Epidermal melanocyte (primary cell): Measurements from ENCODE around the gene GDF7.

Source experiments
- DNase-seq: peaks from one replicate; pipeline ENCODE4 v3.0.0; 2011; ENCODE audit warnings: low spot score; ENCODE audit not compliant: insufficient read length

GDF7 gene

GRCh38 chr2:20660506-20661420 lies 6.2 kb upstream of the GDF7 start:
- no peak for DNase-seq

DNA sequence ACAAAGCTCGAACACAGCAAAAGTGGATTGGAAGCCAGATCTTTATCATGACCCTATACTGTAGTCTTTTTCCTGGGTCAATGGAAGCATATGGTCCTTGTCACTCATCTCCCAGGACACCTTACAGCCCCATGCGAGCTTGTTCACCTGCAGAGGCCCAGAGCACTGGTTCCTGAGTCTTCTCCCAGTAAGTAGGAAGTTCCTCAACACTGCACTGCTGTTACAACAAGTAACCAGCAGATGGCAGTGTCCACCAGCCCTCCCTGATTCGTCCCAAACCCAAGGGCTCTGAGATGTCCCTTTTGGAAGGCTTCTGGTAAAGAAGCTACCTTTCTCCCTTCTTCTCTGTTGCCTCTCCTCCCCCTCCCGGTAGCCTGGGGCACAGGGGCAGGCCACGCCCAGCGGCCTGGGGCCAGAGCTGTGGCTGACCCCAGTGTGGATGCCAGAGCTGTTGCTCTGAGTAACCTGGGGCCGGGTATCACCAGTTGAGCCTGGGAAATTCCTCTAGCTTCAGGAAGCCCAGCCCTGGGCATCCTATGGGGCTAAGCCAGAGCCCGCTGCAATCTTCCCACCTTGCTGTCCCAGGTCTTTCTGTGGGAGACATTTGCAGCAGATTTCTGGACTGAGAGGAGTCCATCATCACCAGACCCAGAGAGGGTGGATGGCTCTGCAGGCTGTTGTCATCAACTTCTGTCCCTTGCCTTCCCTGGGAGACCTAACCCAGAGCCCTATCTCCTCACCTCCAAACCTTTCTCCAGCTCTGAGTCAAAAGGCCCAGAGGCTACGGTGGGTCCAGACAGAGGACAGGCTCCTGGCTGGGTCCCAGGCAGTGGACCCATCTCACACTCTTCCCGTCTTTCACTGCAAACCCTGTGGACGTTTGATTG lies 5.3 kb upstream of the GDF7 start:
- peak; percentile 91 for DNase-seq

- no peak for DNase-seq
These were observed 4.5 kb upstream of the GDF7 start for GRCh38 chr2:20662308-20662937.

DNA sequence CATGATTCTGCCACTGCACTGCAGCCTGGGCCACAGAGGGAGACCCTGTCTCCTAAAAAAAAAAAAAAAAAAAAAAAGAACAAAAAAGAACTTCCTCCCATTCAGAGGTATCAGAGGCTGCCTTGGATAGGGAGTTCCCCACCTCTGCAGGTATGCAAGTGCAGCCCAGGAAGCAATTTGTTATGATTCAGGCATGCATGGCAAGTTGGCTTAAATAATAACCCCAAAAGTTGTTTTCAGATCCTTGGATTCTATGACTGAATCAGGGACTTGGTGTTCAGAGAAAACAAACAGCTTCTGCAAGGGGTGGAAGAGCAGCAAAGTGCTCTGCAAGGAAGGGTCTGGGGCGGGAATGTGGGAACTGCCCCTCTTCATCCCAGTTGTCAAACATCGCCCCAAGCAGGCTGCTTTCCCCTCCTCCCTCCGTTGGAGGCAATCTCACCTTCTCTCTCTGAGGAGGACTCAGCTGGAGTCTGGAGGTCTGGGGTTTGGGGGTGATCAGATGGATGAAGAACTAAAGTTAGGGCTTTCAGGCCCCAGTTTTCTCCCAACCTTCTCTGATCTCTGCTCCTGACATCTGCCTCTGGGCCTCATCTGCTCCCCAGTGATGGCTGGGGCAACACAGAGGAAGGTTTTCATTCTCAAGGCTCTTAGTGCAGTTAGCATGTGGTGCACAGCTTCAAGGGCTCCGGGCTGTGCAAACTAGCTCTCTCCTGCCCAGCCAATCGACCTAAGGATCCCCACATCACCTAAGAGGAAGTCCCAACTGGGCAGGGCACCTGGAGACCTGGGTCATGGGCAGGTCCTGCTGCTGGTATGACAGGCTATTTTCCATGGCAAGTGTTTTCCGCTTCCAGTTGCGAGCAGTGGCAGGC lies 3.5 kb upstream of the GDF7 start:
- no peak for DNase-seq

GRCh38 chr2:20664071-20664390 lies 2.9 kb upstream of the GDF7 start:
- DNase-seq = no peak

DNA sequence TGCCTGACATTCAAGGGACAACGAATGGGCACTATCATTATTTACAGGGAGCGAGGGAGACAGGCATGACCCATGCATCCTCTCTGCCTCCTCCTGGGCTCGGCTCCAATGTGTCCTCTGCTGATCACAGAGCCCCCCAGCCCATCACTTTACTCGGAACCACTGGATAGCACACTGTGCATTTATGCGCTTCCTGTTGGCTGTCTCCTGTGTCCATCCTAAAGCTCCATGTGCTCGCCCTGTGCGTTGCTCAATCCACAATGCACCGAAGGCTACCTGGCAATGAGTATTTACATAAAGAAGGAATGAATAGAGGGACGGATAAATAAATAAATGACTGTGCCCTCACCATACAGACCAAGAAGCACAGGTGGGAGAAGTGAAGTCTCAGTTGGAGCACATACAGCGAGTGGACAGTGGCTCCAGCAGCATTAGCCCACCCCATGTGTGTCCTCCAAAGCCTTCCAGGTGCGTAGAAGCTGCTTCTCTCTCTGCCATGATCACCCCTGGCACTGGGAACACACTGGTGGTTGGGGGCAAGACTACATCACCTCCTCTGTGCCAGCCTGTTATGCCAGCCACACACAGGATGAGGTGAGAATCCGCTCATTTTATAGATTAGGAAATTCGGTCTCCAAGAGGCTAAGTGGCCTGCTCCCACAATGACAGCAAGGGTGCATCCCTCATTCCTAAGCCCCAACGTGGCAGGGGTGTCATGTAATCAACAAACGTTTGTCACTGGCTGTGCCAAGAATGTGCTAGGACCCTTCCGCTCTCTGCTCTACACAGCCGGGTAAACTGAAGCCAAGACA lies 2.3 kb upstream of the GDF7 start:
- DNase-seq = no peak

DNA sequence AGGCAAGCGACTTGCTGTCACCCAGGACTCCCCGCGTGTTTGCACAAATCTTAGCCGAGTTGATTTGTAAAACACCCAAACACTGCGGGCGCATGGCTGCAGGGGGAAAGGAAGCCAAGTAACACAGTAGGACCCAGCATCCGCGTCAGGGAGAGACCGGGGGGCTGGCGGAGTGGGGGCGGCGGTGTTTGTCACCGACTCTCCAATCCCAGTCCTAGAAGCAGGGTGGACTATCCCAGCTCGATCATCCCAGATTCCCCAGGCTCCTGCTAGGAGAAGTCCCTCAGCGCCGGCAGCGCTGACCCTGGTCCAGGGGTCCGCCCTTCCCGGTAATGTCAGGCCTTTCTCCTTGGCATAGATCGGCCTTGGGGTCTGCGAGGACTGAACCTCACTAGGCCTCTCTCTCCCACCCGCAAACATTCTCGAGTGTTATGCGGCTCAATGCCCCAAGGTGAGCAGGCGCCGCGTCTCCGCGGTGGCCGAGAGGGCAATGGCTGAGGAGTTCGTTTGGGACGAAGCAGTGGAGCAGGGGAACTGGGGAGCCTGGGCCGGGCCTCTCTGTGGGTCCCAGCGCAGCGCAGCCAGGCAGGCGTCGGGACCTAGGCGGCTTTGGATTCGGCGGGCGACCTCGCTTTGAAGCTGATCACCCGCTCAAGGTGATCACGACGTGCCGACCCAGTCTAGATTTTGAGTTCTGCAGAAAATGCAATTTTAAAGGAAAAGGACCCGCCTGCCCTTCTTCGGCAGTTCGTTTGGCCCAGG lies 1.5 kb upstream of the GDF7 start:
- no peak for DNase-seq

GRCh38 chr2:20666005-20666303 lies 990 bp upstream of the GDF7 start:
- no peak for DNase-seq

- DNase-seq = no peak
These were observed 197 bp downstream of the GDF7 start for GRCh38 chr2:20667151-20667530.

DNA sequence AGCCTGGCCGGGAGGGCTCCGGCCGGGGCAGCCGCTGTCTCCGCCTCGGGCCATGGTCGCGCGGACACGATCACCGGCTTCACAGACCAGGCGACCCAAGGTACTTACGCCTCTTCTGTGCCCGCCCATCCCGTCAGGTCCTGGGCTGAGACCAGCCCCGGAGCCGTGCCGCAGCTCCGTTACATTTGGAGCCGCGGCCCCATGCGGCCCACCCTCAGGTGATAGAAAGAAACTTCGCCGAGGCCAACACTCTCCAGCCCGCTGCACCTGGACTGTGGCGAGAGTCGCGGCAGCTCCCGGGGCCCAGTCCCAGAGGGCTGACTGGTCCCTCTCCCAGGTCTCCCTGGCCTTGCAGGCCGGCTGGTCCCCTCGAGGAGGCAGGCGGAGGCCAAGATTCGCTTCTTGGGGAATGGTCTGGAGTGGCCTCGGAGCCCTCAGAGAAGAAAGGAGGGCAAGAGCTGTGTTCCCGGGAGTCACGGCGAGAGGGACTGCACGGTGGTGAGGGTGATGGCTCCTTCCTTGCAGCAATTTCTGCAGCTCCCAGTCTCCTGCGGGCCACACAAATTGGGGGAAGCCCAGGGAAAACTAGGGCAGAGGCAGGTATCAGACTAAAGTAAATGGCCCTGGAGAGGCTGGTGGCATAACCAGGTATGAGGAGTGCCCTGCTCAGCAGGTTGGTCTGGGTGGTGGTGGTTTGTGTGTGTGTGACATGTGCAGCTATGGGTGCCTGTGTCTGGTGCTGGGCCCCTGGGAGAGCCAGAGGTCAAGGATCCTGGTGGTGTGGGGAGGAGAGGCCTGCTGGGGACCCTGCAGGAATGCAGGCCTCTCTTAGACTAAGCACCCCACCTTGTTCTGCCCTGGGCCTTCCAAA lies 822 bp downstream of the GDF7 start:
- no peak for DNase-seq

GRCh38 chr2:20668451-20668850 lies 1.5 kb downstream of the GDF7 start:
- no peak for DNase-seq

DNA sequence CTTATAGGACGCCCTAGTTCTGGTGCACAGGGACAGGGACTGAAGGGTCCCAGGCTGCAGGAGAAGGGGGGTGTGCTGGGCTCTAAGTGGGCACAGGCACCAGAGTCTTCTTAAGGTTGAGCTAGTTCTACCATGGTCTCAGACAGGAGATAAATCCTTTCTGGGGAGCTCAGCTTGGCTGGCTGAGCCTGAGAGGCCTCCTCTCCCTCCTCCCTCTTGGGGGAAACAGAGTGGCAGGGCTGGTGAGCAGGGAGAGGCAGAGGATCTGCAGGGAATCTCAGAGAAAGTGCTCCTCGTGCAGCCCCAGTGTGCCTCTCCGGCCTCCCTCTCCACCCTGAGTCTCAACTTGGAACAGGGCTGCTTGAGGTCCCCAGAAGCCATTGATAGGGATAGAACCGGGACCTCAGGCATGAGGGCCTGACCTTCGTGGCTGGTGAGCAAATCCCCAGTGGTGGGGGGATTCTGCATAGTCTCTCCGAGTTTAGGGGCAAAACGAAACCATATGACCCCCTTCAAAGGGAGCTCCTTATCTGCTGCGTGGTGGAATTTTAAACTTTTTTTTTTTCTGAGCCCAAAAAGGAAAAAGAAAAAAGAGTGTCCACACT lies 2.0 kb downstream of the GDF7 start:
- no peak for DNase-seq

- DNase-seq = no peak
These were observed 2.8 kb downstream of the GDF7 start for GRCh38 chr2:20669562-20670314.

GRCh38 chr2:20670315-20671035 lies 3.5 kb downstream of the GDF7 start:
- no peak for DNase-seq

DNA sequence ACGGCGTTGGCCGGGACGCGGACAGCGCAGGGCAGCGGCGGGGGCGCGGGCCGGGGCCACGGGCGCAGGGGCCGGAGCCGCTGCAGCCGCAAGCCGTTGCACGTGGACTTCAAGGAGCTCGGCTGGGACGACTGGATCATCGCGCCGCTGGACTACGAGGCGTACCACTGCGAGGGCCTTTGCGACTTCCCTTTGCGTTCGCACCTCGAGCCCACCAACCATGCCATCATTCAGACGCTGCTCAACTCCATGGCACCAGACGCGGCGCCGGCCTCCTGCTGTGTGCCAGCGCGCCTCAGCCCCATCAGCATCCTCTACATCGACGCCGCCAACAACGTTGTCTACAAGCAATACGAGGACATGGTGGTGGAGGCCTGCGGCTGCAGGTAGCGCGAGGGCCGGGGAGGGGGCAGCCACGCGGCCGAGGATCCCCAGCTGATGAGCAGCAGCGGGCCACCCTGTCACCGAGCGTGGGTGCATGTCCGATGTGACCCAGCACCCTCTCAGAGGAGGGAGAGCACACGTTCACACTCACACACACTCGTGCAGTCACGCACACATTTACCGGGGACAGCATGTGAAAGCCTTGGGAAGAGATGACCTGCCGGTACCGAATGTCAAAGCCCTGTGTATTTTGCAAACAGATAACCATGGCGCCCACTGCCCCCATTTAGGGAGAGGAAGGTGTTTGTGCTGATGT lies 4.2 kb downstream of the GDF7 start:
- no peak for DNase-seq

DNA sequence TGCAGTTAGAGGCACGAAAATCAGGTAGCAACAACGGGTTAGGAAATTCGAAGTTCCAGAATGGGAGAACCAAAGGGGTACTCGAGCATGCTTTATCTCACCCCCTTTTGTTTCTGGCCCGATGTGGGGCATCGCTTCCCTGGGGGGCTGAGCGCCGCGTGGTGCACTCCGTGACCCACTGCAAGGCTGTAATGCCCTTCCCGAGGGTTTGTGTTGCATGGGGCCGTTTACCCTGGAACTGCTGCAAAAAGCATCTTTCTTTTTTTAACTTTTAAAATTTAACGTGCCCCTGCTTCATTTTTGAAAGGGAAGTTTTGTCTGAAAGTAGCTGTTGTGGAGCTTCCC lies 4.8 kb downstream of the GDF7 start:
- DNase-seq = no peak
